HepG2 (cell line): ENCODE data around the gene KLF16. TPM values are rescaled to one million over a fixed set of nuclear protein-coding genes. Genes with fewer than 3 reads are reported as not detected.

Source experiments
- ATF2 ChIP-seq: sonication (generic); formaldehyde crosslinking; IDR thresholded peaks from 2 replicates; pipeline ENCODE4 v1.4.0; 2020; ENCODE audit warnings: missing genetic modification reagents
- BCL6 ChIP-seq: IDR thresholded peaks from 2 replicates; pipeline ENCODE4 v1.6.1; 2016; ENCODE audit warnings: missing genetic modification reagents, missing compliant biosample characterization
- BHLHE40 ChIP-seq: IDR thresholded peaks from 2 replicates; pipeline ENCODE4 v1.6.1; 2011; ENCODE audit warnings: low read length, improper control_type of control experiment
- DMAP1 ChIP-seq: IDR thresholded peaks from 2 replicates; pipeline ENCODE4 v1.6.1; 2016
- KIAA2018 ChIP-seq: sonication (generic); formaldehyde crosslinking; IDR thresholded peaks from 2 replicates; pipeline ENCODE4 v1.5.0; 2020; ENCODE audit warnings: mild to moderate bottlenecking, missing genetic modification reagents, borderline replicate concordance
- LBX2 ChIP-seq: sonication (generic); formaldehyde crosslinking; IDR thresholded peaks from 2 replicates; pipeline ENCODE4 v1.5.0; 2020; ENCODE audit warnings: missing genetic modification reagents, mild to moderate bottlenecking, borderline replicate concordance
- PAX8 ChIP-seq: sonication (generic); formaldehyde crosslinking; IDR thresholded peaks from 2 replicates; pipeline ENCODE4 v1.8.0; 2022; ENCODE audit warnings: mild to moderate bottlenecking, missing genetic modification reagents, borderline replicate concordance
- TBP ChIP-seq: sonication (generic); formaldehyde crosslinking; IDR thresholded peaks from 2 replicates; pipeline ENCODE4 v1.5.0; 2020; ENCODE audit warnings: missing genetic modification reagents
- ZBTB20 ChIP-seq: sonication (generic); formaldehyde crosslinking; IDR thresholded peaks from 2 replicates; pipeline ENCODE4 v1.8.1; 2023; ENCODE audit warnings: missing genetic modification reagents, low read depth, mild to moderate bottlenecking, borderline replicate concordance
- ZMAT3 ChIP-seq: sonication (generic); formaldehyde crosslinking; conservative IDR thresholded peaks from 2 replicates; pipeline ENCODE4 v1.7.0; 2021; ENCODE audit warnings: missing genetic modification reagents
- ZNF138 ChIP-seq: sonication (generic); formaldehyde crosslinking; IDR thresholded peaks from 2 replicates; pipeline ENCODE4 v1.5.0; 2020; ENCODE audit warnings: mild to moderate bottlenecking, low read depth, missing genetic modification reagents
- ZNF333 ChIP-seq: sonication (generic); formaldehyde crosslinking; IDR thresholded peaks from 2 replicates; pipeline ENCODE4 v1.4.0; 2020; ENCODE audit warnings: mild to moderate bottlenecking, missing genetic modification reagents, borderline replicate concordance
- ZNF615 ChIP-seq: sonication (generic); formaldehyde crosslinking; IDR thresholded peaks from 2 replicates; pipeline ENCODE4 v1.5.0; 2020; ENCODE audit warnings: mild to moderate bottlenecking, missing genetic modification reagents, borderline replicate concordance
- polyA plus RNA-seq, 8 experiments: library from polyadenylated mRNA; depleted of rRNA in 3 of 8; stranded (reverse) in 7 of 8; unstranded in 1 of 8; fragments of >200 nt; fragmentation: Illumina TruSeq in 4 of 8; extraction: Trizol in 4 of 8; gene quantifications; 2 replicates each; pipeline versions ENCODE4 v1.2.1 to v1.2.3, GENCODE V29; 2011 to 2016; ENCODE audit warnings: low read depth in 4 of 8, missing spikeins in 1 of 8, mixed read lengths in 1 of 8; ENCODE audit not compliant: insufficient read depth in 1 of 8
- total RNA-seq, 5 experiments: library from RNA; depleted of rRNA; stranded (reverse); fragments of >200 nt; fragmentation: Illumina TruSeq; extraction: Trizol; gene quantifications; 2 replicates each; pipeline ENCODE4 v1.2.3, GENCODE V29; 2016; ENCODE audit warnings: low read depth in 1 of 5
- TF ChIP-seq, protein P1 (sequence below), 2 experiments: sonication (generic) in 1 of 2; formaldehyde crosslinking in 1 of 2; IDR thresholded peaks; 2 replicates each; pipeline versions ENCODE4 v1.4.0 to v1.6.1; 2016 to 2020; ENCODE audit warnings: borderline replicate concordance in 1 of 2, low read depth in 1 of 2, mild to moderate bottlenecking in 1 of 2, missing genetic modification reagents in 1 of 2

KLF16 gene
- total and polyA plus RNA-seq, 2 of the 13 experiments (the other 11 are each of a cell fraction or from before 2014, with no cell fraction given): 3.5 to 6.7 TPM

GRCh38 chr19:1864480-1865171 is 1.2 kb upstream of the KLF16 start (continued):
- TF ChIP-seq KIAA2018 (CRISPR knock-in tag) (no peak), BCL6 (CRISPR knock-in tag) (0 out of 2 replicates have a peak, but pooled peaks have one; percentile 35), BHLHE40 (no peak), ZNF615 (CRISPR knock-in tag) (no peak), ATF2 (CRISPR knock-in tag) (peak; percentile 35; the same call in 1 of the 2 replicates), ZNF138 (CRISPR knock-in tag) (no peak), PAX8 (CRISPR knock-in tag) (0 out of 2 replicates have a peak, but pooled peaks have one; percentile 19), LBX2 (CRISPR knock-in tag) (no peak), ZBTB20 (CRISPR knock-in tag) (no peak), TBP (CRISPR knock-in tag) (no peak), ZNF333 (CRISPR knock-in tag) (no peak), ZMAT3 (CRISPR knock-in tag) (no peak), DMAP1 (CRISPR knock-in tag) (peak; percentile 4; the same call in 1 of the 2 replicates)
- TF ChIP-seq, protein P1, sequence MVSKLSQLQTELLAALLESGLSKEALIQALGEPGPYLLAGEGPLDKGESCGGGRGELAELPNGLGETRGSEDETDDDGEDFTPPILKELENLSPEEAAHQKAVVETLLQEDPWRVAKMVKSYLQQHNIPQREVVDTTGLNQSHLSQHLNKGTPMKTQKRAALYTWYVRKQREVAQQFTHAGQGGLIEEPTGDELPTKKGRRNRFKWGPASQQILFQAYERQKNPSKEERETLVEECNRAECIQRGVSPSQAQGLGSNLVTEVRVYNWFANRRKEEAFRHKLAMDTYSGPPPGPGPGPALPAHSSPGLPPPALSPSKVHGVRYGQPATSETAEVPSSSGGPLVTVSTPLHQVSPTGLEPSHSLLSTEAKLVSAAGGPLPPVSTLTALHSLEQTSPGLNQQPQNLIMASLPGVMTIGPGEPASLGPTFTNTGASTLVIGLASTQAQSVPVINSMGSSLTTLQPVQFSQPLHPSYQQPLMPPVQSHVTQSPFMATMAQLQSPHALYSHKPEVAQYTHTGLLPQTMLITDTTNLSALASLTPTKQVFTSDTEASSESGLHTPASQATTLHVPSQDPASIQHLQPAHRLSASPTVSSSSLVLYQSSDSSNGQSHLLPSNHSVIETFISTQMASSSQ (IDR thresholded peaks at IDR 0.05; ENCODE audit: low read depth): no peak
- TF ChIP-seq, protein P1 (CRISPR knock-in tag; IDR thresholded peaks at IDR 0.05; ENCODE audit: borderline replicate concordance): no peak
